HG02943 (cell line): ENCODE data around the gene EGFL8.
"Not testable (repeated sequence)": the region's sequence is repeated elsewhere in the genome, so short reads cannot be mapped to it uniquely, and the experiment has no call there.

ENCODE experiments used
- ATAC-seq: cut with Tn5 transposase; IDR thresholded peaks from one replicate; pipeline ENCODE4 v1.9.1; 2021; ENCODE audit warnings: mild to moderate bottlenecking, low read depth, moderate library complexity; ENCODE audit not compliant: unreplicated experiment

Gene EGFL8

GRCh38 chr6:32182555-32182981 lies 18.2 kb downstream of the EGFL8 start:
- no peak for ATAC-seq

GRCh38 chr6:32183030-32183429 lies 18.6 kb downstream of the EGFL8 start:
- ATAC-seq: no peak

- no peak for ATAC-seq
Measured at GRCh38 chr6:32183483-32184083, 19.2 kb downstream of the EGFL8 start.

GRCh38 chr6:32184084-32184640 lies 19.8 kb downstream of the EGFL8 start, which contains the start of gene AGER:
AGER (minus strand) TSS chr6:32184253; CDS start chr6:32184222, 31 bp downstream.
- no peak for ATAC-seq

- ATAC-seq: not testable (repeated sequence)
Measured at GRCh38 chr6:32185681-32186131, 21.3 kb downstream of the EGFL8 start.

GRCh38 chr6:32186151-32186840 lies 21.9 kb downstream of the EGFL8 start:
- ATAC-seq: not testable (repeated sequence)

GRCh38 chr6:32187009-32187709 lies 22.8 kb downstream of the EGFL8 start:
- no peak for ATAC-seq

- not testable (repeated sequence) for ATAC-seq
Measured at GRCh38 chr6:32187725-32188380, 23.5 kb downstream of the EGFL8 start.

GRCh38 chr6:32188381-32189068 lies 24.1 kb downstream of the EGFL8 start:
- no peak for ATAC-seq

- no peak for ATAC-seq
Measured at GRCh38 chr6:32189069-32189741, 24.8 kb downstream of the EGFL8 start.

GRCh38 chr6:32189742-32190053 lies 25.3 kb downstream of the EGFL8 start:
- no peak for ATAC-seq

- ATAC-seq: peak; percentile 43
Measured at GRCh38 chr6:32190054-32190851, 25.9 kb downstream of the EGFL8 start, which contains the start of gene PBX2. PBX2 (minus strand) TSS chr6:32190202; CDS start chr6:32189915, 287 bp downstream.

- no peak for ATAC-seq
Measured at GRCh38 chr6:32190911-32191677, 26.7 kb downstream of the EGFL8 start.

GRCh38 chr6:32191696-32192607 lies 27.6 kb downstream of the EGFL8 start:
- ATAC-seq: no peak

- ATAC-seq: no peak
Measured at GRCh38 chr6:32192608-32193039, 28.2 kb downstream of the EGFL8 start, which contains the start of gene GPSM3. GPSM3 (minus strand) TSS chr6:32192643; CDS start chr6:32192513, 130 bp downstream.

- not testable (repeated sequence) for ATAC-seq
Measured at GRCh38 chr6:32193096-32193495, 28.7 kb downstream of the EGFL8 start.

- ATAC-seq: no peak
Measured at GRCh38 chr6:32194388-32194787, 30.0 kb downstream of the EGFL8 start.
